Cerebellar nuclear complex (tissue), 1 donor: ENCODE data around the gene HEG1.

Experiments
- DNase-seq, 2 experiments: peaks; one replicate each; lab custom pipeline; 2025; lab: John Stamatoyannopoulos, UW

Gene HEG1

GRCh38 chr3:124942613-124943012, 113.2 kb downstream of the HEG1 start:
- no peak for DNase-seq

DNA sequence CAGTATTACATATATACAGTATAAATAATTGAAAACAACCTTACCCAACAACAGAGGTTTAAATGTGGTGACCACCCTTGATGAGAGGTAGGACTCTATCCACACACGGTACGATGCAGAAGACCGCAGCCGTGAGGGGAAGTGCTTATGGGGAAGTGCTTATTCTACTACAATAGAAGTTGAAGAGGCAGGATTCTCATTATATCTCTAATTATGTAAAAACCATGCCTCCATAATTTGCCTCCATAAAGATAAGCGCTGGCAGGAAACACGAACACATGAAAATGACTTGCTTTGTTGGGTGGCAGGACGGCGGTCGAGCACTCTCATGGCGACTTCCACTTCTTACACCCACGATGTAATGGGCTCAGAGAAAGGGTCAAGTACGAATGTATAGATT, 114.0 kb downstream of the HEG1 start:
- no peak for DNase-seq

DNA sequence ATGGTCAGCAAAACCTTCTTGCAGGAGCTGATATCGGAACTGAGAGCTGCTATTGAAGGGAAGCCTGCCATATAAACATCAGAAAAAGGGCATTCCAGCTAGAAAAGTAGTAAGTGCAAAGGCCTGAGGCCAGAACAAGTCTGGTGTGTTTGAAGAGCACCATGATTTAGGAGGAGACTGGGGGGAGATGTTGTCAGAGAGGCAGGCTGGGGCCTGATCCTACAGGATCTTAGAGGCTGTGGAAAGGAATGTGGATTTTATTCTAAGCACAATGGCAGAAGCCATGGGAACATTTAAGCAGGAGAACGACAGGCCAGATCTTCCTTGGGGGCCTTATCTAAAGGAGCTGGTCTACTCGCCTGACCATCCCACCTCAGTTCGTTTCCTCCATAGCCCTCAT, 116.1 kb downstream of the HEG1 start:
- no peak for DNase-seq

DNA sequence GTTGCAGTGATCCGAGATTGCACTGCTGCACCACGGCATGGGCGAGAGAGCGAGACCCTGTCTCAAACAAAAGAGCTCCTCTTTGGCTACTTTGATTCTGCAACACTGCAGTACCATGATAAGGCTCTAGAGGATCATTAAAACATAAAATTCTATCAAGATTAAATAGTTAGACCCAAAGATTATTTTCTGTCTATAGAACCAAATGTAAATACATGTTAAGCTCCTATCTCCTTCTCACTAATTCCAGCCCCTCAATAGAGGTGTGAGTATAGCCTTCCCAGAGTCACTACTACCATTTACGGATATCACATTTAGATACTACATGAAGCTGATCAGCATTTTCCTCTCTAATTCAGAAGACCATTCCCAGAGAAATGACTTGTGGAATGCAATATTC, 116.9 kb downstream of the HEG1 start:
- DNase-seq, result no peak

- no peak for DNase-seq
Measured at GRCh38 chr3:124937049-124937448, 118.7 kb downstream of the HEG1 start.

- no peak for DNase-seq
Measured at GRCh38 chr3:124935794-124936542, 119.8 kb downstream of the HEG1 start.

DNA sequence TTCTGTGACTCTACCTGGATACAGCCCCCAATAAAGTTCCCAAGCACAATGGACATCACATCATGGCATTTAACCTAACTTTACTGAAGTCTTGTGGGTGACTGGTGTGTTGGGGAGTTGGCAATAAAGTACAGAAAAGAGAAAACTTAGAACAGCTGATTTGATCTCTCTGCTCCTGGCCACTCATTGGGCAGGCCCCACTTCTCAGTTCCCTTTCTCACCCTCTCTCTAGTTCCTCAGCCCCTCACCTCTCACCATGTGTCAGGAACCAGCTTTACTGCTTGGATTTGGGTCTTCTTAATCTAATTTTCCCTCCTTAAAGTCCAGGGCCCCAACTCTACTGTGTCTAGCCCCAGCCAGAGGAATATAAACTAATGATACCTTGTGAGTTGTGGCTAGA, 120.5 kb downstream of the HEG1 start:
- no peak for DNase-seq

DNA sequence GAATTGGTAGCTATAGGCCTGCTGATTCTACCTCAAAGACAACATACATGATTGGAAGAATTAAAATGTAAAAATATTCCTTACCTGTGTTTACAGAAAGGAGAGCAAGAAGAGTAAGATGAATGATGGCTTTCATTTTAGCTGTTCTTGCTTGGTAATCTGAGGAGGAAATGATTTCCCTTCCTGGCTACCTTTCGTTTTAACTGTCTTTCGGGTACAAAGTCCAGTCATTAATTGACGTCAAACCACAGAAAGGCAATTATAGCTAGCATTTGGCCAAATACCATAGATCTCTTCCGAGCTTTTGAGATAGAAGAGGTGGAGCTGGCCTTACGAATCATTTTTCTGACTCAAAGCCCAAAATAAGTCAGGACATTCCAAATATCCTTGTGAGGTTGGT, 121.2 kb downstream of the HEG1 start, which contains the start of gene MUC13:
MUC13 (minus strand) TSS at position 175 of the 400 bp plus-strand sequence; CDS start at position 136, 39 bp downstream.
- DNase-seq, result no peak

DNA sequence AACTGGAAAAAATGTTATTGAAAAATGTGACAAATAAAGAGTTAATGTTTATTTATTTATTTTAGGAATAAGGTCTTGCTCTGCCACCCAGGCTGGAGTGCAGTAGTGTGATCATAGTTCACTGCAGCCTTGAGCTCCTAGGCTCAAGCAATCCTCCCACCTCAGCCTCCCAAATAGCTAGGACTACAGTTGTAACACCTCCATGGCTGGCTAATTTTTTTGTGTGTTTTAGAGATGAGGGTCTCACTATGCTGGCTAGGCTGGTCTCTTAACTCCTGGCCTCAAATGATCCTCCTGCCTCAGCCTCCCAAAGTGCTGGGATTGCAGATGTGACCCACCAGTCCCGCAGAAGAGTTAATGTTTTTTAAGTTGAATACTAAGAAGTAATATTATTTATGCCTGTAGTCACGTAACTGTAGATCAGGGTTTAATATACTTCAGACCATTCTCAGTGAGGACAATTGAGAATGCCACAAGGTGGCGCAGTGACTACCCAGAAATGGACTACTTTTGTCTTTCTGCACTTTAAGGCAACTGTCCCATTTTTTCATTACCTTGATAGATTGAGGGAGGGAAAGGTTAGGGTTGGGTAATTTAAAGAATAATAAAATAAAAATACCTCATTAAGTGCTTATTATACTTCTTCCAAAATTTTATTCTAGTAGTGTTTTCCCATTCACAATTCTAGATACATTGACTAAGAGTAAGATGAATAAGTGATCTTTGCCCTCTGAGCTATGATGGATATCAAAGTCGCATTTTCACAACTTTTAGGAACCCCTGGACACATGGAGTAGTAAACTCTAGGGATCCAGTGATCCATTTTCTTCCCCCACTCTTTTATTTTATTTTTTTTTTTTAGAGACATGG, 127.2 kb downstream of the HEG1 start:
- DNase-seq, result no peak

DNA sequence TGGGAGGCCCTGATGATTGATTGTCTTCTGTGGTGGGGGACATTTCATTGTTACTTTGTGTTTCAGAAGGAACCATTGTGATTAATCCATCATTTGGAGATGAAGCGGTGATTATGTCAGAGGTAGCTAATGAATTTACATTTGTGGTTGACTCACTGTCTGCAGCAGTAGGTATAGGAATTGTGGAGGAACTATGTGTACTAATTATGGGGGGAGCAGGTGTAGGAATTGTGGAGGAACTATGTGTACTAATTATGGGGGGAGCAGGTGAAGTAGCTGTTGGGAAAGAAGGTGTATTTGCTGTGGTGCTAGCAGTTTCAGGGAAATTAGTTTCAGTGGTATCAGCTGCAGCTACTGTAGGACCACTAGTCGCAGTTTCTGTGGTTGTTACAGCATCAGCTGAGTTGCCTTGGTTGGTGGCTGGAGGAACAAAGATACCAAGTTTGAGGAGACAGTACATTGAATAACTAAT, 128.2 kb downstream of the HEG1 start:
- DNase-seq, result no peak

- DNase-seq, result no peak
Measured at GRCh38 chr3:124926426-124927101, 129.2 kb downstream of the HEG1 start.

DNA sequence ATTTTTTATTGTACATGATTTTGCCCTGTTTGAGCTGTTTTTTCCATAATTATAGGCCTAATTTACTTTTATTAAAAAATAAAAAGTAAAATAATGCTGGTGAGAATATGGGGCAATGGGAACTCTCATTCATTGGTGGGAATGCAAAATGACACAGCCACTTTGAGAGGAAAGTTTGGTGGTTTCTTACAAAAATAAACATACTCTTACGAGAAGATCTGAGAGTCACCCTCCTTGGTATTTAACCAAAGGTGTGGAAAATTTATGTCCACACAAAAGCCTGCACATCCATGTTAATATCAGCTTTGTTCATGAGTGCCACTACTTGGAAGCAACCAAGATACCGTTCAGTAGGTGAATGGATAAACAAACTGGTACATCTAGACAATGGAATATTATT, 131.1 kb downstream of the HEG1 start:
- DNase-seq, result no peak

GRCh38 chr3:124923833-124924232, 132.0 kb downstream of the HEG1 start:
- DNase-seq, result no peak

DNA sequence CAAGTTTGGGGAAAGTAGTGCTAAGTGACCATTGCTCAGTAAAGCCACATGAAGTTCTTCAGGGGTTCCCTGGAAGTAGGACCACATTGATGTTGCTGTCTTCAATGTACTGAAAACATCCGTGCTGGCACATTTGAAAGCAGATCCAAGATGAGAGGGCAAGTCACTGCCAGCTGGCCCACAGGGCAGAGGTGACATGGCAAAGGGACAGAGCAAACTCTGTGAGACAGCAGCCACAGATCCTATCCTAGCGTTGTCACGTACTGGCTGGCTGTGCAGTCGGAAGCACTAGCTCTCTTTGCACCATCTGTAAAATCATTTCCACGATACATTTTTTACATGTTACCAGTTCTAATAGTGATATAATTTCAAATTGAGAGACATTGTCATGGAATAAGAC, 135.1 kb downstream of the HEG1 start:
- DNase-seq, result no peak

GRCh38 chr3:124919756-124920155, 136.0 kb downstream of the HEG1 start:
- DNase-seq, result no peak

DNA sequence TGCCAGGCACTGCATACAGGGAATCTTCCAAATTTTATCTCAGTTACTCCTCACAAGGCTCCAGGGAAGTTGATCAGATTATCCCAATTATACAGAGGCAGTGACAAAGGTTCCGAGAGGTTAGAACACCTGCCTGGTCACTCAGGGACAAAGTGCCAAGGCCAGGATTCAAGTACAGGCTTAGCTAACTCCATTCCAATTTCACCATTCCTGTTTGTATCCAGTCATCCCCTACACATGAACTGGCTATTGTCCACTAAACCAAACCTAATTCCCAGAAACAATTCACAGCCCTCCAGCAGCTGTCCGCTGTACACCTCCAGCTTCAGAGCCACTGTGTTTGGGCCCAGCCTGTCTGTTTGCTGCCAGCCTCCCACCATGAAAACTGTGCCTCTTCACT, 137.3 kb downstream of the HEG1 start:
- no peak for DNase-seq

DNA sequence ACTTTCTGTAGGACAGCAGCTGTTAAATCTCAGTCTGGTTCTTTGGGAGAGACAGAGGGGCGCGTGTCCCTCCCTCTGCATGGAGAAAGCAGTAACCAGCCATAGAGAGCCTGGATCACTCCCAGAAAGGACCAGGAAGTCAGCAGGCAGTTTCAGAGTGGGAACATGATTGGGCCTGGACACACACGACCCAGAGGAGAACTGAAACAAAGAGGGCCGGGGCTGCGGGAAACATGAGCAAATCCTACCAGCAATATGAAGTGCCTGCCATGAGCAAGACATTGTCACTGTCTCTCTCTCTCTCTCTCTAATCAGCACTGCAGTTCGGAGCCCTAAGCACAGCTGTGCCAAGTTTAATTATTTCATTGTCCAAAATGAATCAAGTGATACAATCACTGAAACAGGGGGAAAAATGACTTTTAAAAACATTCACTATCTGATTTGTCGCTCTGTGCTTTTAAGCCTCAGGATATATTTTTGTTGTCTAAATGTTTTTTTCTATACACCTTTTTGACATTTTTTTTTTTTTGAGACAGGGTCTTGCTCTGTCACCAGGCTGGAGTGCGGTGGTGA, 138.9 kb downstream of the HEG1 start:
- DNase-seq, result no peak
